HG03095 (cell line): Measurements from ENCODE around the gene WWTR1.

Experiments
- ATAC-seq: cut with Tn5 transposase; IDR thresholded peaks from one replicate; pipeline ENCODE4 v1.9.1; 2021; ENCODE audit warnings: moderate library complexity; ENCODE audit not compliant: unreplicated experiment

Gene WWTR1

DNA sequence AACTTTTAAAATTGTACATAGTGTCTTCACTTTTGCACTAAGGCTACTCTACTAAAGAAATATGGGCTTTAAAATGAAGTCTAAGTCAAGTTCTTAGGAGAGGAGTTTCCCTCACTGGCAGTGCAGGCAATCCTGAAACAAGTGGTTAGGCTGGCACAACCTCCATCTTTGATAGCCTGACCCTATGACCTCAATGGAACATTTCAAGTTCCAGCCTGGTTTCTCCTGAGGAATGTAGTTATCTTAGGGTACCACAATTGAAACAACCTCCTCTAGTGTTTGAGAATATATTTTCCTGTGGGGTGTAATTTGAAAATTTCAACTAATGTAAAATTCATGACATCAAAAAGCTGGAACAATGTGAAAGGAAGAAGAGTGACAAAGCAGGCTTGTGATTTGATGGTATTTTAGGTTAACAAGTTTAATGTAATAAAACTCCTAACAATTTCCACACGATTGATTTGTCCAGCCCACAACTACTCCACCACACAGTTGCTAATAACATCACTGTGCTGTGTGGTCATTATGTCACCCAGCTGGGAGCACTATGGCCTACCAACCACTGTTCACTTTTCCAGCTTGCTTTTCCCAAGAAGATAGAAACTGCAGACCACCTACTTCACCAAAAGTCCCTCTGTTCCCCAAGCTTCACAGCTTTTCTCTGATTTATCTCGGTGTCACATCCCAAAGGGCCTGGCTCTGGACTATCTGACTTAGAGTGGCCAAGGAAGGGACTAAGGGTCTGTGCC is 1.8 kb downstream of the WWTR1 start:
- no peak for ATAC-seq

DNA sequence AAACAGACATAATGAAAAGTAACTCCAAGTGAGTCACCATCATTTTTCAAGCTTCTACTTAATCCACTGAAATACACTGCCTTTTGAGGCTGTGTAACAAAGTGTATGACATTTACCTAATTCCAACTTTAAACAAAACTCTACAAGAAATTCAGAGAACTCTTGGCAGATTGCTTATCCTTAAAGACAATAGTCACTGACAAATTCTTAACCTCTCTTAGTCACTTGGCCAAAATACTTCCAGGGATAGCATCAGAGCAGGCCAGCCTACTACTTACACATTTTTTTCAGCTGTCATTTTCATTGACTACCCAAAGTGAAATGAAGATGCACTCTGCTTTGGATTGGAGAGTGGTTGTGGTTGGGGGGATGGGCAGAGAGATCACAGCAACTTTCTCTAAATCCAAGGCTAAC is 3.6 kb downstream of the WWTR1 start:
- no peak for ATAC-seq

DNA sequence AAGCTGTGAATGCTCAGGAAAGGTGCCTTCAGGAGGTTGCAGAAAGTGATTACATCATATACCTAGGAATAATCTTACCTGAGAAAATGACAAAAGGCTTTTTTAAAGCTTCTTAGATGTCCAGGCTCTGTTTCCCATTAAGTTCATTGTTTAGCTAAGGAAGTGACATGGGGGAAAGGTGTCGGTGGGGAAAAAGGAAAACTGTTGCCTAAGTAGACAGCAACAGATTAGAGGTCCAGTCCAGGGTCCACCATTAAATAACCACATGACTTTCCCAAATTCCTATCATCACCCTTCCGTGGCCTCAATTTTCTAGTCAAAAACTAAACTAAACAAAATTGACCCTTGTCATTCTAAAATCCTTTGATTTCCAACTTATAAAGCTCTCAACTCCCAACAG is 4.3 kb downstream of the WWTR1 start:
- no peak for ATAC-seq

DNA sequence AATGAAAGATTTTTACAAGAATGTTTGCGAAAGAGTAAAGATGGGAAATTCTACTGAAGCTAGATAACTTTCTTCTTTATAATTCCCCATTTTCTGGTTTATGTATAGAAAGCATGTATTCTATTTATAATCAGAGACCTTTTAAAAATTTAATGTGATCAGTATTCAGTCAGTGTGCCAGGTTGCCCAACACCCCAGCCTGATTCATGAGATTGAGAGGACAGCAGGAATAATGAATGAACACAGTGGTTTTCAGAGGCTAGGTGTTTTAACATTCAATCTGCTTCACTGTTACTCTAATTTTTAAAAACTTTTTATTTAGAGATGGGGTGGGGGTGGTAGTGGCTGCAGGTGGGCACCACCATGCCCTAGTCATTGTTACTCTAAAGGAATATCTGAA is 4.7 kb downstream of the WWTR1 start:
- ATAC-seq: no peak

DNA sequence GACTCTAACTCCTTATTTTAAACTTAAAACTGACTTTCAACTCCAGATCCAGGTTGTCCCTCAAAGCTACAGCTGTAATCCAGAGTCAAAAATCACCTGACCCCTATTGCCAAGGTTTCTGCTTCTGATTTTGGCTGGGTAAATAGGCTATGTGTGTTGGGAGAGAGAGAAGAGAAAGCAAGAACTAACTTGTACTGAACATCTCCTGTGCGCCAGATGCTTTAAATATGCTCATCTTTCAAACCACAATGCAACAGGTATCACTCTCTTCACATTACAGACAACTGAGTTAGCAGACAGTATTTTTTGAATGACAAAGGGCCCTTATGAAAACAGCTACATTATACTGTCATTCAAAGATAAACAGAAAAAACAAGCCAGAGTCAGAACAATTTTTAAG is 7.0 kb downstream of the WWTR1 start:
- ATAC-seq: no peak

DNA sequence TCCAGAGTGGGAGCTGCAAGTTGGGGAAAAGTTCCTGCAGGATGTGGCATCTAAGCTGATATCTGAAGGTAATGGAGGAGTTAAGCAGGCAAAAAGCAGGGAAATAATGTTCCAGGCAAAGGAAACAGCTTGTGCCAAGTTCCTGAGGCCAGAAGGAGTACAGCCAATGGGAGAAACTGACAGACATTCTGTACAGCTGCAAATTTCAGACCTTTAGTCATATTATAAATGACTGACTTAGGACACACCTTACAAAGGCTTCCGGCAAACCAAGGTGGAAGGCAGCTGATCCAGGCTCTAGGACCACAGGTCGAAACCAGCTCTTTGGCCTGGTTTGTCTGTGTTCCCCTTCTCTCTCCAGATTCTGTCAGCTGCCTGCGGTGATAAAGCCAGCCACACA is 9.3 kb downstream of the WWTR1 start:
- ATAC-seq: no peak

DNA sequence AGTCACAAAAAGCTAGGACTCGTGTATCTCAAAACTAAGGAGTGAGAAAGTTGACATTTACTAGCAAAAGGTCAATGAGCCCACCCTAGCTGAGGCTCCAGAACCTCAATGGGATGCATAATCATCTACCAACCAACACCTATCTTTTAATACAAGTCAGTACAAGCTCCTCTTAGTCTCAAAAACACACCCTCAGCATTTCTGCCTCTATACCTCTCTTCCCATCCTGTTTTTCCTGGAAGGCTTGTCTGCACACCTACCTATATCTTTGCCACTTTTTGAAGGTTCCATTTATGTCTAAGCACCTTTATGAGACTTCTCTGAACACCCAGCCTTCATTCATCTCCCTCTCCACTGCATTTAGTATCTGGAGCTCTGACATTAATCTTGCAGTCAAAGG is 10.0 kb downstream of the WWTR1 start:
- ATAC-seq: no peak

DNA sequence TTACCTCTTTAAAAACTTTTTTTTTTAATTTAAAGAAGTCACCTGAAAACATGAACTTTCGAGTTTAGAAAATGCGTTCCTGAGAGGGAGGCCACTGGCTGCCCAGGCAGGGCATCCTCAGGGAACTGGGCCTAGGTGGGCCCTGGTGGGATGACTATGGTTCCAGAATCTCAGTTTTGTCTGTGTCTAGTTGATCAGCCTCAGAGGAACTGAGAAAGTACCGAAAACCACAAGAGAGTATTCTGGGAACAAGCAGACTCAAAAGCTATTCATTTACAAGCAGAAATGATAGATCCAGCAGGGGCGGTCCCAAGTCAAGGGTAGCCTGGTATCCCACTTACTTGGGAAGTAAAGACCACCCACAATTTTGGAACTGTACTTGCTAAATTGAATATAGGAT is 10.5 kb downstream of the WWTR1 start:
- ATAC-seq: peak; percentile 96

DNA sequence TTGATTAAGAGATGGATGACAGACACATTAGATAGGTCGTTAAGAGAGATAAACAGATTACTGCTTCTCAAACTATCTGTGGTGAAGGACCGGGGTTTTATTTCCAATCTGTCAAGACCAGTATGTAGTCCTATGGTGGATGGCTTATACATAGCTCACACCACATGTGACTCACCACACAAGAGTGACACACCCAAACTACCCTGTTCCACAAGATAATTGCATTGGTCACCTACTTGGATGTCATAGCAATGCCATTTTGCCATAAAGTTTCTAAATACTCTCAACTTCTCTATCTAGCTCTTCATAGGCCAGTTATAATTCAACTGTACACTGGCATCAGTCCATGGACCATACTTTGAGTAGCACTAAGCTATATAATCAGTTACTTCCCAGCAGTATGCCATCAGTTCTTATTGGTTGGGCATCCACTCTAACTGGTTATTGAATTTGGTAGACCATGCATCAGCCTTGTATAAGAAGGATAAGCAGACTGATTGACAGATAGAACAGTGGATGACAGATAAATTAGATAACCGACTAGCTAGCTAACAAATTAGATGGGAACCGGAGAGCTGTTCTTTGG is 11.6 kb downstream of the WWTR1 start:
- no peak for ATAC-seq

DNA sequence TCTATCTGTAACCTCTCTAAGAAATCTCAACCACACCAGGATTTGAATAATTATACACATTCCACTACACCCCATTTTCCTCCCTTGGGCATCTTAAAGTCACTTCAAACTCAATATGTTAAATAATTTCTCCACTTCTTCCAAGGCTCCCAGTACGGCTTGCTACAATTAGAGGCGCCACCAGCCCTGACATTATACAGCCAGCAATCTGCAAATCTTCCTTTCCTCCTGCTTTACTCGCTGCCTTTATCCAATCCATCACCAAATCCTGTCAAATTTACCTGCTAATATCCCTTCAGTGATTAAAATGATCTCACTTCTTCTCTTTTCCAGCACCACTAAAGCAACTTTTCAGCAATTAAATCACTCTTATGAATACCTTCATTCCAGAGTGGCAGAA is 13.9 kb downstream of the WWTR1 start:
- no peak for ATAC-seq

DNA sequence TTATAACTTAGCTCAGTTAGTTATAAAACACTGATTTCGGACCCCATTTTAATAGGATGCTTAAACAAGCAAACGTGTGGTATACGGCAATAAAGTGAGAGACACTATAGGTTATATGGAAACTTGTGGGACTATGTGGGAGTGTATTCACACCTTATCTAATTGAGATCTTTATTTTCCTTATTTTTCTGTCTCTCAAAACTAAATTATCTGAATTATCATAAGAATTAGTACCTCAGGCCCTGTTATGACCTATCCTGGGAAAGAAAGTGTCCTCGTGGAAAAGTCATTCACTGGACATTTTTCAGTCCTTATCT is 14.4 kb downstream of the WWTR1 start:
- no peak for ATAC-seq

DNA sequence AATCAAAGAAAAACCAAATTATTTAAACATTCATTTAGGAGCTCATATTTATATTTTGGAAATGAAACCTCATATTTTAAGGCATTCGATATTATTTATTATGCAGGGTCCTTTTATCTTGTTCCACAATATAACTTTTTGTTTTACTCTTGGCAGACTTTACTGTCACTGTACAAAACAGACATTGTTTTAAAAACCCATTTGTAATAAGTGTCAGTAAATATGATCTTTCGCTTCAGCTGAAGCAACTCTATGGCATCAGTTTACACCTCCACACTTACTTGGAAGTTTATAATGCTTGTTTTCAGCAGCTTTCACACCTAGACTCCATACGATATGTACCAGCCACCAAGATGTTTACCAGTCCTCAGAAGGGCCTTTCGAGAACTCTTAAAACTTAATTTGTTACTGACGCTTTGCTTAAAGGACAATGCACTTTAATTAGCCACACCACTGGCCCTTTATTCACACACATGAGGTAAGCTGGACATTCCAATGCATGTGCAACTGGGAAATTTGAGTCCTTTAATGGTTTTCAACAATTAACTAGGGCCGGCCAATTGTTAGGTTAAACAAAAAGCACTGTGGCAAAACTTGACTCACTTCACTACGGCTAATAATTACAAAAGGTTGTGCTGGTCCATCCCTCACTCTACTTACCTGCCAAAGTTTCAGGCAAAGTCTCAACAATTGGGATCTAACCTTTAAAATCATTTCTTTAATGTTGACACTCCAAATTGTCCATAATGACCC is 16.7 kb downstream of the WWTR1 start:
- no peak for ATAC-seq

DNA sequence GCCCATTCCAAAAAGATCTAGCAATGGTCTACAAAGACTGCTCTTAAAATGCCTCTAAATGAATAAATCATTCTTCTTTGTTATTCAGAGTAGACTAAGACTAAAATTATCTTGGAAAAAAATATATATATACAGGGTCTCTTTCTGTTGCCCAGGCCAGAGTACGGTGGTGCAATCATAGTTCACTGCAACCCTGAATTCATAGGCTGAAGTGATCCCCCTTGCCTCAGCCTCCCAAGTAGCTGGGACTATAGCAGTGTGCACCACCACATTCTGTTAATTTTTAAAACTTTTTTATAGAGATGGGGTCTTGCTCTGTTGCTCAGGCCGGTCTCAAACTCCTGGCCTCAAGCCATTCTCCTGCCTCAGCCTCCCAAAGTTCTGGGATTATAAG is 18.7 kb downstream of the WWTR1 start:
- ATAC-seq: no peak

DNA sequence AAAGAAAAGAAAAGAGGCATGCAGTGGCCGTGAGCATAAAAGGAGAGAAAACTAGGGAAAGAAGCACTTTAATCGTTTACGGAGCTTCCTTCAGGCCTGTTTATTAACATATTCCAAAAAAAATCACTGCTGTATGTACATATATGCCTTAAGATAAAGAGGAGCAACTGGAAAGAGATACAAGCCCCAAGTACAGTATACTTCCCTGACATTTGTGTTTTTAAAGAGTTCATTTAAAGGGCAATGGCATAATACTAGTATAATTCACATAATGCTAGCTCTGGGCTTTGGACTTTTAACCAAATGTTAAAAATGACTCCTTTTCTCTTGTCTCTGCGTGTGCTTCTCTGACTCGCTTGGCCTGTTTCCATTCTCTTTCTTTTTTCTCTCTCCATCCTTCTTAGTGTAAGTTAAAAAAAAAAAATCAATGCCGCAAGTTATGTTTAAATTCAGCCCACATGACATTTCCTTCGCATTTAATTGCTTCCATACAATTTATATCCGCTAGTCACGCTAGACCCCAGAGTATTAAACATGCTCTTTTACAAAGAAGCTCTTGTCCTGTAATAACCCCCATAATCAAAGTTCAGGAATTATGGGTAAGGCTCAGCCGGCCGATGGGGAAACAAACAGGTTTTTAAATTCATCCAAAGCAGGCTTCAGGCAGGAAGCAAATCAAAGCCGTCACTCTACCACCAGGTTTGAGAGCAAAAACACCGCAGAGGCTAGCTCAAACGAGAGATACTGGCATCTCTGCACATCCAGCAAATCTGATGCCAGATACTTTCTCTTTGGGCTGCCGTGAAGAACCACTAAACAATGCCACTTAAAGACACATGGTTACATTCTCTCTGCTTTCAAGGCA is 19.4 kb downstream of the WWTR1 start:
- ATAC-seq: no peak

DNA sequence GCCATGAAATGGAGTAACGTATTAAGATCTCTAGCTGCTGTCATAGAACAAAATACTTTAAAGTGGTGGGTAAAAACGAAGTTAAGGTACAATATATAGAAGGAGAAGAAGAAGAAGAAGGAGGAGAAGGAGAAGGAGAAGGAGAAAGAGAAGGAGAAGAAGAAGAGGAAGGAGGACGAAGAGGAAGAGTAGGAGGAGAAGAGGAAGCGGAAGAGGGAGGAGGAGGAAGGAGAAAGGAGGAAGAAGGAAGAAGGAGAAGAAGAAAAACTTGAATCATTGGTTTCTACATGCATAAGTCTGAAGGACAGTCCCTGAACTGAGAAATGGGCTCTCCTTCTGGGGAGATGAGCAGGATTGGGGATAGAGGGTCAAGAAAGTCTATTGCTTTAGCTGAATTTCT is 22.4 kb downstream of the WWTR1 start:
- ATAC-seq: no peak

DNA sequence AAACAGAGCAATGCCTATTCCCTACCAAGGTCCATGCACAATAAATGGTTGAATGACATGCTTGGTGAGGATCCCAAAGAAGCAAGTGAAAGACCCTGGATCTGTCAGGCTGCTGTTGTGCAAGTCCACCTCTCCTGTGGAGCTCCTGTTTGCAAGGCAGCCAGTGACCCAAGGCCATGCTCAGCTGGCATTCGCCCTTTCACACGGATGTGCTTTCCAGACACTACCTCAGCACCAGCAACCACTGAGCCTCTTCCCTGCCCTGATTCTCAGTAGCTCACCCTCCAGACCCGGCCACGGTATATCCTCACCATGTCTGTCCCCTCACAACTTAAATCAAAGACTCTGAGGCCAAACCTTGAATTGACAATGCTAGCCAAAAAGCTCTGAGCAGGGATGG is 23.3 kb downstream of the WWTR1 start:
- ATAC-seq: no peak

DNA sequence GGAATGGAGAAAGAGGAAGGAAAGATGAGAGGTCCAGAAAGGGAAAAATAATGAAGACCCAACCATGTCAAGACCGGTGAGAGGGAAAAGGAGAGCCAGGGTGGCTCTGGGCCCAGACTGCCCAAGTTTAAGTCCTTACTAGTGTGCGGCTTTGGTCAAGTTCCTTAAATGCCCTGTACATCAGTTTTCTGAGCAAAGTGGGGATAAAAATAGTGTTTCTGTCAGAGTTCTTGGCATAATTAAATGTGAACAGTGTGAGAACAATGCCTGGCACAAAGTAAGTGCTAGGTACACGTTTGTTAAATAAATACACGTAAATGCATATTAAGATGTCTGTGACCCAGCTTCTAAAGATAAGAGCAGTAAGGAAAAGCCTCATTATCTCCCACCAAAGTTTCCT is 23.8 kb downstream of the WWTR1 start:
- no peak for ATAC-seq

DNA sequence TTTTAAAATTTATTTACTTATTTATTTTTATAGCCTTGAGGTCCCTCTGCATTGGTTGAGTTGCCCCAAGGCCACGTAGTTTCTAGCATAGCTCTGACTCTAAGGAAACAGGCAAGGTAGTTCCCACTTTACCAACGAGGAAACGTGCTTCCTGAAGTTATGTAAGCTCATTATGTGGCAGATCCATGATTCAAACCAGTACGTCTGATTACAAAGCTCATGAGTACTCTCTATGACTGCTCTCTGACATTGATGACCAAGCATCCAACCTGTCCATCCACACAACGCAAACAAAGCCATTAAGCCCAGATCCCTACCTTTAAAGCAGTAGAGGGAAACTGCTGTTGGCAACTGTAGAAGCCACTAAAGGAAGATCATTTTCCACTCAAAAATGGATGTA is 25.6 kb downstream of the WWTR1 start:
- no peak for ATAC-seq

DNA sequence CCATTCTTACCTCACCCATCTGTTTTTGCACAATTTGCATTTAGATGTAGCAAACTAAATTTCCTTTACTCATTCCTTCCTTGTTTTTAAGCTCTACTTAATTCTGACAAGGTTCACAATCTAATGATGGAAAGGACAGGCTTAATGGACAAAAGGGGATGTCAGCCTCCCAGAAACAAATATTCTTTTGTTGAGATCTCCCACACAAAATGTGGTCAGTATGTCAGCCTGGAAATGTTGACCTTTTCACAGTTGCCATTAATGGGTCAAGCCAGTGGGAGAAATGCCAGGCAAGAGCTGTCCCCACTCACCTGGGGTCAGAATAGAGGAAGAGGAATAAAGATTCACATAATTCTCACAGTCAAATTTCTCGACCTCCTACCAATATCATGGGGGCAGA is 27.0 kb downstream of the WWTR1 start:
- ATAC-seq: no peak

DNA sequence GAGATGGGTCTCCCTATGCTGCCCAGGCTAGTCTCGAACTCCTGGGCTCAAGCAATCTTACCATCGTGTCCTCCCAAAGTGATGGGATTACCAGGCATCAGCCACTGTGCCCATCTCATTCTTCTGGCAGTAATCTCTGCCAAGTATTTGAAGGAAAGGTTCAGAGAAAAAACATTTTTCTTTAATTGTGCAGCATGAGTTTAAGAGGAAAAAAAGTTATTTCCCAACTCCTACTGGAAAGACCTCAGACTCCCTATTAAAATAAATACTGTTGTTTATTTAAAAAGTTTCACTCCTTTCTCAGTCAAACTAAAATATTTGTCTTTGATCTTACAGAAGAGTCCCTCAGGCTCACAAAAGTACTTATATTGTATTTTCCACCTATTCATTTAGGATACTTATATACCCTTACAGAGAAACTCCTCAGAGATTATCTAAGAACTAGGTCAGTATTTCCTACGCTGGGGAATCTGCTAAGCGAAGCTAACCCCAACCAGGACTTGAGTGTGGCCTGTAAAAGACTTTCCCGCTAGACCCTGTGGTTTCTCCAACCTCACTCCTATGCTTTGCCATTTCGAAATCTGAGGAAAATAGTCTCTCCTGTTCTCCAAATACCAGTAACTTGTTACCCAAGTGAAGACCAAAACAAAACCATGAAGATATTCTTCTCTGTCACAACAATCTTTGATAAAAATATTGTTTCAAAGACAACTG is 28.7 kb downstream of the WWTR1 start:
- no peak for ATAC-seq

DNA sequence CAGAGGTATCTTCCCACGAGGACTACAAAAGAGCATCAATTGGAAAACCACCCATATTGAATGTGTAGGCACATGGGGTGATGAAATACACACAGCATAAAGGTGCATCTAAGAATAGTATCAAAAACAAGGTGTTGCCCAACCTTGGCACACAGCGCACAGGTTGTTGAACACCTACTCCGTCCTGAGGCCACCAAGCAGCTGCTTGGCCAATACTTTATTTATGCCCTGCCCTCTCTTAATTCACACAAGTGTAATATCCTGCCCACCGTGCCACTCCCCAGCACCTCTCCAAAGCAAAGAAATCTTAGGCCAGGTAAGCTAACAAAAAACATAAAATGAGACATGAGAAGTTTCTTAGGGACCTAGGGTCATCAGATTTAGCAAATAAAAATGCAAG is 31.2 kb downstream of the WWTR1 start:
- no peak for ATAC-seq
